A549 (cell line): Measurements from ENCODE around the gene TMCC3.
"Not testable (repeated sequence)": the region's sequence is repeated elsewhere in the genome, so short reads cannot be mapped to it uniquely, and the experiment has no call there.

Experiments used
- HDAC2 ChIP-seq: fragments of 200-600 bp; sonication (generic); IDR thresholded peaks from 2 replicates; pipeline ENCODE4 v1.6.1; 2016
- HOXA7 ChIP-seq: fragments of 250-450 bp; sonication (Bioruptor Pico); IDR thresholded peaks from 2 replicates; pipeline ENCODE4 v1.5.0; 2020; ENCODE audit warnings: mild to moderate bottlenecking, moderate library complexity
- JUNB ChIP-seq: fragments of >200 bp; sonication (Bioruptor Twin); formaldehyde crosslinking; IDR thresholded peaks from 2 replicates; pipeline ENCODE4 v1.6.1; 2016
- POLR2A ChIP-seq: IDR thresholded peaks from 2 replicates; pipeline ENCODE4 v1.6.1; 2012; ENCODE audit warnings: mild to moderate bottlenecking, low read length
- RAD21 ChIP-seq, 2 experiments: fragments of >200 bp in 1 of 2; sonication (Bioruptor Twin) in 1 of 2; formaldehyde crosslinking in 1 of 2; IDR thresholded peaks in 1 of 2; conservative IDR thresholded peaks in 1 of 2; 2 replicates in 1 of 2; 3 replicates in 1 of 2; pipeline ENCODE4 v1.6.1; 2012 to 2018; ENCODE audit warnings: inconsistent platforms in 1 of 2
- SMC3 ChIP-seq: fragments of >200 bp; sonication (Bioruptor Twin); formaldehyde crosslinking; IDR thresholded peaks from 3 replicates; pipeline ENCODE4 v1.6.1; 2018; ENCODE audit warnings: inconsistent platforms
- TF ChIP-seq, protein P1 (sequence below): fragments of >200 bp; sonication (Bioruptor Twin); formaldehyde crosslinking; IDR thresholded peaks from 3 replicates; pipeline ENCODE4 v1.5.1; 2016

DNA sequence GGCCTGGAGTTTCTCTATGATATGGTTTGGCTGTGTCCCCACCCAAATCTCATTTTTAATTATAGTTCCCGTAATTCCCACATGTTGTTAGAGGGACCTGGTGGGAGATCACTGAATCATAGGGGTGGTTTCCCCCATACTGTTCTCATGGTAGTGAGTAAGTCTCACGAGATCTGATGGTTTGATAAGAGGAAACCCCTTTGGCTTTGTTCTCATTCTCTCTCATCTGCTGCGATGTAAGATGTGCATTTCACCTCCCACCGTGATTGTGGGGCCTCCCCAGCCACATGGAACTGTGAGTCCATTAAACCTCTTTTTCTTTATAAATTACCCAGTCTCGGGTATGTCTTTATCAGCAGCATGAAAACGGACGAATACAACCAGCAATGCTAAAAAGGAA is 42.5 kb upstream of the TMCC3 start:
- TF ChIP-seq POLR2A; SMC3; RAD21 (conservative IDR thresholded peaks at IDR 0.05 in 1 of 2, IDR thresholded peaks at IDR 0.05 in 1 of 2); HOXA7 (CRISPR knock-in tag); HDAC2; JUNB: not testable (repeated sequence)
- TF ChIP-seq, protein P1, sequence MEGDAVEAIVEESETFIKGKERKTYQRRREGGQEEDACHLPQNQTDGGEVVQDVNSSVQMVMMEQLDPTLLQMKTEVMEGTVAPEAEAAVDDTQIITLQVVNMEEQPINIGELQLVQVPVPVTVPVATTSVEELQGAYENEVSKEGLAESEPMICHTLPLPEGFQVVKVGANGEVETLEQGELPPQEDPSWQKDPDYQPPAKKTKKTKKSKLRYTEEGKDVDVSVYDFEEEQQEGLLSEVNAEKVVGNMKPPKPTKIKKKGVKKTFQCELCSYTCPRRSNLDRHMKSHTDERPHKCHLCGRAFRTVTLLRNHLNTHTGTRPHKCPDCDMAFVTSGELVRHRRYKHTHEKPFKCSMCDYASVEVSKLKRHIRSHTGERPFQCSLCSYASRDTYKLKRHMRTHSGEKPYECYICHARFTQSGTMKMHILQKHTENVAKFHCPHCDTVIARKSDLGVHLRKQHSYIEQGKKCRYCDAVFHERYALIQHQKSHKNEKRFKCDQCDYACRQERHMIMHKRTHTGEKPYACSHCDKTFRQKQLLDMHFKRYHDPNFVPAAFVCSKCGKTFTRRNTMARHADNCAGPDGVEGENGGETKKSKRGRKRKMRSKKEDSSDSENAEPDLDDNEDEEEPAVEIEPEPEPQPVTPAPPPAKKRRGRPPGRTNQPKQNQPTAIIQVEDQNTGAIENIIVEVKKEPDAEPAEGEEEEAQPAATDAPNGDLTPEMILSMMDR: not testable (repeated sequence)
